MM.1S (cell line): ENCODE data around the gene ANXA4.

ENCODE experiments used
- DNase-seq: peaks from one replicate; pipeline ENCODE4 v3.0.0-alpha.2; 2015
- H2AFZ ChIP-seq: fragments of 300-600 bp; sonication (generic); 2 replicates; pipeline ENCODE4 v1.6.0; 2016; ENCODE audit warnings: antibody characterized with exemption, low read length
- H3F3A ChIP-seq: fragments of 300-600 bp; sonication (generic); 2 replicates; pipeline ENCODE4 v1.6.1; 2016; ENCODE audit warnings: mild to moderate bottlenecking, antibody characterized with exemption, low read length, moderate library complexity, mixed read lengths; ENCODE audit not compliant: insufficient read depth
- H3K27ac ChIP-seq: fragments of 300-600 bp; sonication (generic); 2 replicates; pipeline ENCODE4 v1.5.1; 2016; ENCODE audit warnings: mild to moderate bottlenecking, low read length
- H3K27me3 ChIP-seq: fragments of 300-600 bp; sonication (generic); replicated peaks from 2 replicates; pipeline ENCODE4 v1.6.0; 2016; ENCODE audit warnings: low read length; ENCODE audit not compliant: insufficient read depth
- H3K36me3 ChIP-seq: fragments of 300-600 bp; sonication (generic); replicated peaks from 2 replicates; pipeline ENCODE4 v1.6.1; 2016; ENCODE audit warnings: mild to moderate bottlenecking, low read length, mixed read lengths; ENCODE audit not compliant: insufficient read depth
- H3K4me1 ChIP-seq: fragments of 300-600 bp; sonication (generic); 2 replicates; pipeline ENCODE4 v1.6.1; 2016; ENCODE audit warnings: low read length, mixed read lengths
- H3K4me2 ChIP-seq: fragments of 300-600 bp; sonication (generic); 2 replicates; pipeline ENCODE4 v1.6.0; 2016; ENCODE audit warnings: low read depth, low read length
- H3K4me3 ChIP-seq: fragments of 300-600 bp; sonication (generic); 2 replicates; pipeline ENCODE4 v1.5.1; 2016; ENCODE audit warnings: low read length, mixed read lengths
- H3K79me2 ChIP-seq: fragments of 300-600 bp; sonication (generic); 2 replicates; pipeline ENCODE4 v1.6.1; 2016; ENCODE audit warnings: mixed run types, low read length, mixed read lengths
- H3K9ac ChIP-seq: fragments of 300-600 bp; sonication (generic); 2 replicates; pipeline ENCODE4 v1.6.1; 2016; ENCODE audit warnings: low read length, mixed read lengths
- H3K9me2 ChIP-seq: fragments of 300-600 bp; sonication (generic); replicated peaks from 2 replicates; pipeline ENCODE4 v1.6.1; 2016; ENCODE audit warnings: mild to moderate bottlenecking, low read length, mixed read lengths; ENCODE audit not compliant: insufficient read depth
- H3K9me3 ChIP-seq: fragments of 300-600 bp; sonication (generic); replicated peaks from 2 replicates; pipeline ENCODE4 v1.6.1; 2016; ENCODE audit warnings: mild to moderate bottlenecking, low read length, mixed read lengths; ENCODE audit not compliant: insufficient read depth
- H4K20me1 ChIP-seq: fragments of 300-600 bp; sonication (generic); 2 replicates; pipeline ENCODE4 v1.6.1; 2016; ENCODE audit warnings: mild to moderate bottlenecking, low read length, moderate library complexity, mixed read lengths; ENCODE audit not compliant: insufficient read depth
- CTCF ChIP-seq: fragments of 300-600 bp; sonication (generic); IDR thresholded peaks from 2 replicates; pipeline ENCODE4 v1.5.1; 2016; ENCODE audit warnings: antibody characterized with exemption, low read length, mixed read lengths
- EZH2 ChIP-seq: fragments of 300-600 bp; sonication (generic); optimal IDR thresholded peaks from 2 replicates; pipeline ENCODE3; 2017; ENCODE audit warnings: low read depth, mild to moderate bottlenecking, antibody characterized with exemption, low read length, mixed read lengths
- EZH2phosphoT487 ChIP-seq: fragments of 300-600 bp; sonication (generic); IDR thresholded peaks from 2 replicates; pipeline ENCODE4 v1.6.1; 2018; ENCODE audit warnings: antibody characterized with exemption, low read length

Gene ANXA4

GRCh38 chr2:69844560-69844959 is 102.6 kb downstream of the ANXA4 start:
- H3K79me2 ChIP-seq: no peaks in the 10 kb centered on the region
- H3F3A ChIP-seq: no peaks in the 10 kb centered on the region
- H3K9me3 ChIP-seq: no peaks in the 10 kb centered on the region
- H2AFZ ChIP-seq: no peak overlapping the region
- no peak overlapping the region for H3K4me2 ChIP-seq
- no peaks in the 10 kb centered on the region for H3K9me2 ChIP-seq
- no peak for DNase-seq
- H3K27me3 ChIP-seq: no peaks in the 10 kb centered on the region
- no peaks in the 10 kb centered on the region for H4K20me1 ChIP-seq
- no peak overlapping the region for H3K4me3 ChIP-seq
- H3K27ac ChIP-seq: no peak overlapping the region
- H3K9ac ChIP-seq: no peak overlapping the region
- H3K4me1 ChIP-seq: no peaks in the 10 kb centered on the region
- H3K36me3 ChIP-seq: peaks cover 7% of the 10 kb centered on the region
- TF ChIP-seq CTCF: no peak
- no peak for TF ChIP-seq EZH2
- no peak for TF ChIP-seq EZH2phosphoT487

GRCh38 chr2:69846182-69847067 is 104.5 kb downstream of the ANXA4 start:
- H3K36me3 ChIP-seq: peaks cover 5% of the 10 kb centered on the region
- no peak overlapping the region for H3K27ac ChIP-seq
- TF ChIP-seq EZH2phosphoT487: no peak
- TF ChIP-seq CTCF: no peak
- no peak for TF ChIP-seq EZH2
- H3F3A ChIP-seq: no peaks in the 10 kb centered on the region
- no peak overlapping the region for H2AFZ ChIP-seq
- no peaks in the 10 kb centered on the region for H3K27me3 ChIP-seq
- H3K9ac ChIP-seq: no peak overlapping the region
- H3K4me3 ChIP-seq: no peak overlapping the region
- no peaks in the 10 kb centered on the region for H4K20me1 ChIP-seq
- H3K9me2 ChIP-seq: no peaks in the 10 kb centered on the region
- H3K9me3 ChIP-seq: no peaks in the 10 kb centered on the region
- DNase-seq: no peak
- no peak overlapping the region for H3K4me2 ChIP-seq
- no peaks in the 10 kb centered on the region for H3K79me2 ChIP-seq
- no peaks in the 10 kb centered on the region for H3K4me1 ChIP-seq

GRCh38 chr2:69847068-69847828 is 105.3 kb downstream of the ANXA4 start:
- Histone ChIP-seq H3K27me3 (no peaks in the 10 kb centered on the region), H3K27ac (no peak overlapping the region), H2AFZ (no peak overlapping the region), H3K79me2 (no peaks in the 10 kb centered on the region), H3K4me2 (no peak overlapping the region), H3K4me1 (no peaks in the 10 kb centered on the region), H3K9ac (no peak overlapping the region), H3K4me3 (no peak overlapping the region), H3K36me3 (peaks cover 5% of the 10 kb centered on the region), H3F3A (no peaks in the 10 kb centered on the region; the same call in 1 of the 2 replicates), H4K20me1 (no peaks in the 10 kb centered on the region), H3K9me3 (no peaks in the 10 kb centered on the region), H3K9me2 (no peaks in the 10 kb centered on the region)
- no peak for DNase-seq
- TF ChIP-seq EZH2phosphoT487: no peak
- no peak for TF ChIP-seq EZH2
